OCI-LY1 (cell line): ENCODE measurements around the gene WLS.

Experiments
- H2AFZ ChIP-seq: fragments of 200-600 bp; sonication (generic), shearing (Covaris generic); 2 replicates; pipeline ENCODE4 v1.6.0; 2014; ENCODE audit warnings: antibody characterized with exemption, mild to moderate bottlenecking, low read length
- H3F3A ChIP-seq: fragments of 200-600 bp; sonication (generic), shearing (Covaris generic); 2 replicates; pipeline ENCODE4 v1.6.0; 2014; ENCODE audit warnings: mild to moderate bottlenecking, antibody characterized with exemption, low read length, moderate library complexity; ENCODE audit not compliant: insufficient read depth
- H3K27ac ChIP-seq: fragments of 200-600 bp; sonication (generic); 2 replicates; pipeline ENCODE4 v1.5.1; 2014; ENCODE audit warnings: low read length, mixed run types, mild to moderate bottlenecking, low read depth; ENCODE audit not compliant: poor library complexity, severe bottlenecking
- H3K27me3 ChIP-seq: fragments of 200-600 bp; sonication (generic); 2 replicates; pipeline ENCODE4 v1.6.0; 2014; ENCODE audit warnings: antibody characterized with exemption, mild to moderate bottlenecking, low read length, moderate library complexity; ENCODE audit not compliant: insufficient read depth
- H3K36me3 ChIP-seq: fragments of 200-600 bp; sonication (generic); 2 replicates; pipeline ENCODE4 v1.6.1; 2014; ENCODE audit warnings: mild to moderate bottlenecking, antibody characterized with exemption, low read length, moderate library complexity, mixed read lengths; ENCODE audit not compliant: insufficient read depth
- H3K4me1 ChIP-seq: fragments of 200-600 bp; sonication (generic); 2 replicates; pipeline ENCODE4 v1.5.1; 2014; ENCODE audit warnings: mild to moderate bottlenecking, low read length, moderate library complexity; ENCODE audit not compliant: insufficient read depth, severe bottlenecking
- H3K4me2 ChIP-seq: fragments of 200-600 bp; sonication (generic), shearing (Covaris generic); 2 replicates; pipeline ENCODE4 v1.6.1; 2014; ENCODE audit warnings: low read length
- H3K4me3 ChIP-seq: fragments of 200-600 bp; sonication (generic); 2 replicates; pipeline ENCODE4 v1.5.1; 2014; ENCODE audit warnings: low read length, low read depth, mild to moderate bottlenecking, mixed read lengths; ENCODE audit not compliant: poor library complexity, severe bottlenecking
- H3K79me2 ChIP-seq: fragments of 200-600 bp; shearing (Covaris generic); 2 replicates; pipeline ENCODE4 v1.6.1; 2016; ENCODE audit warnings: mixed run types, low read length, mixed read lengths; ENCODE audit not compliant: insufficient read depth
- H3K9ac ChIP-seq: fragments of 200-600 bp; sonication (generic), shearing (Covaris generic); 2 replicates; pipeline ENCODE4 v1.6.1; 2014; ENCODE audit warnings: mild to moderate bottlenecking, low read length, mixed read lengths
- H3K9me2 ChIP-seq: fragments of 200-600 bp; sonication (generic), shearing (Covaris generic); 2 replicates; pipeline ENCODE4 v1.6.1; 2014; ENCODE audit warnings: low read depth, mild to moderate bottlenecking, low read length, mixed read lengths
- H3K9me3 ChIP-seq: fragments of 200-600 bp; shearing (Covaris generic); 2 replicates; pipeline ENCODE4 v1.6.1; 2014; ENCODE audit warnings: low read length, mixed read lengths
- H4K20me1 ChIP-seq: fragments of 200-600 bp; sonication (generic), shearing (Covaris generic); 2 replicates; pipeline ENCODE4 v1.6.0; 2016; ENCODE audit warnings: mild to moderate bottlenecking, low read length; ENCODE audit not compliant: insufficient read depth
- EZH2 ChIP-seq: fragments of 200-600 bp; sonication (generic), shearing (Covaris generic); IDR thresholded peaks from 2 replicates; pipeline ENCODE4 v1.8.0; 2017; ENCODE audit warnings: borderline replicate concordance, mixed run types, mild to moderate bottlenecking, antibody characterized with exemption, low read length, moderate library complexity, mixed read lengths
- TF ChIP-seq, protein P1 (sequence below): fragments of 200-600 bp; sonication (generic), shearing (Covaris generic); IDR thresholded peaks from 2 replicates; pipeline ENCODE4 v1.5.1; 2017; ENCODE audit warnings: mild to moderate bottlenecking, antibody characterized with exemption, low read length, moderate library complexity, mixed read lengths

WLS gene

DNA sequence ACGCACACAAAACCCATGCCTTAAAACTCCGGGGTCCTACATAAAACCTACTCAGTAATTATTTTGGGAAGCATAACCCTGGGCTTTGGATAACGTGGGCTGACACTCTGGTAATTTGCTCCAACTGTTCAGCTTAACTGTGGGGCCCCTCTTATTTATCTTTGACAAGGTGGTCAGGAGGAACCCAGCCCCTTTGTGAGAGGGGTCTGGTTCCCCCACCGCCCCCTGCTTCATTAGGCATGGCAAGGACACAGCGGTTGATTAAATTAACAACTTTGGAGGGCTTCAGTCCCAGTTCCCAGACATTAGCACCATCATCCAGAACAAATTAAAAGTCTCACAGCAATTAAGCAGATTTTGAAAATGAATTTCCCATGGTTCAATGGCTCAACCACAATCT, 14.7 kb downstream of the WLS start:
- Histone ChIP-seq H4K20me1 (no peaks in the 10 kb centered on the region), H3K27me3 (no peaks in the 10 kb centered on the region), H3K79me2 (no peaks in the 10 kb centered on the region), H3K27ac (no peak overlapping the region), H3K9ac (no peak overlapping the region), H3K9me2 (no peaks in the 10 kb centered on the region), H3K4me3 (no peak overlapping the region), H3K9me3 (no peaks in the 10 kb centered on the region), H2AFZ (no peak overlapping the region), H3K4me2 (no peak overlapping the region), H3F3A (no peaks in the 10 kb centered on the region), H3K36me3 (no peaks in the 10 kb centered on the region), H3K4me1 (no peaks in the 10 kb centered on the region)
- TF ChIP-seq, protein P1, sequence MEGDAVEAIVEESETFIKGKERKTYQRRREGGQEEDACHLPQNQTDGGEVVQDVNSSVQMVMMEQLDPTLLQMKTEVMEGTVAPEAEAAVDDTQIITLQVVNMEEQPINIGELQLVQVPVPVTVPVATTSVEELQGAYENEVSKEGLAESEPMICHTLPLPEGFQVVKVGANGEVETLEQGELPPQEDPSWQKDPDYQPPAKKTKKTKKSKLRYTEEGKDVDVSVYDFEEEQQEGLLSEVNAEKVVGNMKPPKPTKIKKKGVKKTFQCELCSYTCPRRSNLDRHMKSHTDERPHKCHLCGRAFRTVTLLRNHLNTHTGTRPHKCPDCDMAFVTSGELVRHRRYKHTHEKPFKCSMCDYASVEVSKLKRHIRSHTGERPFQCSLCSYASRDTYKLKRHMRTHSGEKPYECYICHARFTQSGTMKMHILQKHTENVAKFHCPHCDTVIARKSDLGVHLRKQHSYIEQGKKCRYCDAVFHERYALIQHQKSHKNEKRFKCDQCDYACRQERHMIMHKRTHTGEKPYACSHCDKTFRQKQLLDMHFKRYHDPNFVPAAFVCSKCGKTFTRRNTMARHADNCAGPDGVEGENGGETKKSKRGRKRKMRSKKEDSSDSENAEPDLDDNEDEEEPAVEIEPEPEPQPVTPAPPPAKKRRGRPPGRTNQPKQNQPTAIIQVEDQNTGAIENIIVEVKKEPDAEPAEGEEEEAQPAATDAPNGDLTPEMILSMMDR: no peak
- TF ChIP-seq EZH2: no peak

DNA sequence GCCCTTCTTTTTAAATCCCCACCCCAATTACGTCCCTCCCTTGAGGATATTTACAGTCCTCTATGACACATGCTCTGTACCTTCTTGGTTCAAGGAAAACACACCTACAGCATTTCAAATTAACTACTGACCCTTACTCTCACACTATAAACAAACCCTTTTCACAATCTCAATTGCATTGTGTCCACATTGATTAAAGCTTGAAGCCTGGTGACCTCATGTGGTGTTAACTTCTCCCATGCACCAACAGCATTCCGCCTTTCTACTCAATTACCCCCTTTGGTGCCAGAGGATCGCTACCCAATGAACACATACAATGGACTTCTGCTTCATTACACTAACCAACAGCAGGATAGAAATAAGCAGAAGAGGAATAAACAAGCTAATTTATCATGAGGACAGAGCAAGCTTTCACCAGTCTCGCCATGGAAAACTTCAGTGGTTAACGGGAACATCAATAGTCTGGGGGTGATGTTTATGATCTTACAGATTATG, 15.2 kb downstream of the WLS start:
- H3K9me2 ChIP-seq: no peaks in the 10 kb centered on the region
- H3K36me3 ChIP-seq: no peaks in the 10 kb centered on the region
- no peak overlapping the region for H3K4me3 ChIP-seq
- no peaks in the 10 kb centered on the region for H4K20me1 ChIP-seq
- H3K4me2 ChIP-seq: no peak overlapping the region
- H3K9ac ChIP-seq: no peak overlapping the region
- H3K27me3 ChIP-seq: no peaks in the 10 kb centered on the region
- no peaks in the 10 kb centered on the region for H3K4me1 ChIP-seq
- TF ChIP-seq EZH2: no peak
- TF ChIP-seq, protein P1: no peak
- no peaks in the 10 kb centered on the region for H3K79me2 ChIP-seq
- no peak overlapping the region for H3K27ac ChIP-seq
- H2AFZ ChIP-seq: no peak overlapping the region
- no peaks in the 10 kb centered on the region for H3F3A ChIP-seq
- no peaks in the 10 kb centered on the region for H3K9me3 ChIP-seq

DNA sequence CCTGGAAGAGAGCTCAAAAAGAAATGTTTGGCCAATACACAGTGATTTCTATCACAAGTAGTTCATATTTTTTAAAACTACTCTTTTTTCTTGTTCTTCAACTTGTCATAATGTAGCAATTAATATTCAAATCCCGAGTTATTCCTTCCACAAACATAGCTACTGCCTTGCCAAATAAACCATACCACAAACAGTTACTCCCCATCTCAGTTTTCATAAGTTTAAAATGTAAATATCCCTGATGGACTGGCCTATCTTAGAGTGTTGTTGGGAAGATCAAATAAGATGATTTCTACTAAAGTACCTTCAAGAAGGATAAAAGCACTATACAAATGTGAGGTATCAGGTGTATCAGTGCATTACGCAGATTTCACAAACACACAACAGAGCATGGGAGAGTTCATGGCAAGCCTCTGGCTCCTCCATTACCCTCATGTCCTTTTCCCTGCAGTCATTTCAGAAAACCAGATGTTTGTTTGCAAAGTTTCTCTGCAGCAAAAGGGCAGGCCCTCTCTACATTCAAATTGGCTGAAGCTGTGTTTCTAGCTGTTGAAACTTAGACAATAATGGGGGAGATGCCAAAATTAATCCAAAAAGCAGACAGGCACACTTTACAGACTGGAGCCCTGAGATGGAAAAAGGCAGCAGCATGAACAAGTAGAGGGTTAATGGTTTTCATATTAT, 16.1 kb downstream of the WLS start:
- no peaks in the 10 kb centered on the region for H3K9me3 ChIP-seq
- no peak overlapping the region for H3K9ac ChIP-seq
- H3K4me2 ChIP-seq: no peak overlapping the region
- H3F3A ChIP-seq: no peaks in the 10 kb centered on the region
- H3K4me3 ChIP-seq: no peak overlapping the region
- no peaks in the 10 kb centered on the region for H4K20me1 ChIP-seq
- no peaks in the 10 kb centered on the region for H3K36me3 ChIP-seq
- H3K27me3 ChIP-seq: no peaks in the 10 kb centered on the region
- H3K4me1 ChIP-seq: no peaks in the 10 kb centered on the region
- H3K27ac ChIP-seq: no peak overlapping the region
- no peak overlapping the region for H2AFZ ChIP-seq
- no peak for TF ChIP-seq EZH2
- TF ChIP-seq, protein P1: no peak
- H3K79me2 ChIP-seq: no peaks in the 10 kb centered on the region
- no peaks in the 10 kb centered on the region for H3K9me2 ChIP-seq
